Myocyte (in vitro differentiated cells): ENCODE results near the gene HOXC13. TPM values are rescaled to one million over a fixed set of nuclear protein-coding genes. Genes with fewer than 3 reads are reported as not detected.

Experiments used
- DNase-seq: peaks from one replicate; pipeline ENCODE4 v3.0.0-alpha.2; 2012; ENCODE audit warnings: low read depth
- total RNA-seq: library from RNA; depleted of rRNA; stranded (reverse); fragments of >200 nt; gene quantifications from 2 replicates; pipeline ENCODE4 v1.2.3, GENCODE V29; 2014

HOXC13 gene
- total RNA-seq, 1 donor from 2014 or later = 3.6 TPM

DNA sequence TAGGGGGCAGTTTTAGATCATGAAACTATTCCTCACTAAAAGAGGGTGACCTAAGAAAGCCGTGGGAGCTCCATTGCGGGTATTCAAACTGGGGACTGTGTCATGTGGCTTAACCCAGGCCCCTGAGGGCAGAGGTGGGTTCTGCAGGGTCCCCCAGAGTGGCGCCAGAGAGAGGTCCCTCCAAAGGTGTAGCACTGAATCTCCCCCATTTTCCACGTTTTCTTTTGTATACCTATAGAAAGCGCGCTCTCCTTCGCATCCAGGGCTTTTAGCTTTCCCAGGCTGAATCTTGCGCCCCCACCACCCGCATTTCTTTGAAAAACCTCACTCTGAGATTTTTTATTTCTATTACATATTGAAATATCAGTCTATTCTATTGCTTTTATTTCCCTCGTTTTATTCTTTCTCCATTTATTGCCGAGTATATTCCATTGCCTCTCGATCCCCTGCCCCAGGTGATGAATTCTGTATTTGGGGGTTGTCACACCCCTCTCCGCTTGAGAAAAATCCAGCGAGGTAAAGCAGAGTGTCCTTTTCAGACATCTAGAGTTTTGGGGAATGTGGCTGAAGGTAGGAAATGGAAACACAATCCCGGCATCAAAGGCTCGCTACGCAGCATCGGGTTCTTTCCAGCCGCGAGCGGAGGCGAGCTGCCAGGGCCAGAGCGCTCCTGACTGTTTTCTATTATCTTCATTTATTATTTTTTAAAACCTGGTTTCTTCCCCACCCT, 870 bp upstream of the HOXC13 start:
- DNase-seq = no peak

DNA sequence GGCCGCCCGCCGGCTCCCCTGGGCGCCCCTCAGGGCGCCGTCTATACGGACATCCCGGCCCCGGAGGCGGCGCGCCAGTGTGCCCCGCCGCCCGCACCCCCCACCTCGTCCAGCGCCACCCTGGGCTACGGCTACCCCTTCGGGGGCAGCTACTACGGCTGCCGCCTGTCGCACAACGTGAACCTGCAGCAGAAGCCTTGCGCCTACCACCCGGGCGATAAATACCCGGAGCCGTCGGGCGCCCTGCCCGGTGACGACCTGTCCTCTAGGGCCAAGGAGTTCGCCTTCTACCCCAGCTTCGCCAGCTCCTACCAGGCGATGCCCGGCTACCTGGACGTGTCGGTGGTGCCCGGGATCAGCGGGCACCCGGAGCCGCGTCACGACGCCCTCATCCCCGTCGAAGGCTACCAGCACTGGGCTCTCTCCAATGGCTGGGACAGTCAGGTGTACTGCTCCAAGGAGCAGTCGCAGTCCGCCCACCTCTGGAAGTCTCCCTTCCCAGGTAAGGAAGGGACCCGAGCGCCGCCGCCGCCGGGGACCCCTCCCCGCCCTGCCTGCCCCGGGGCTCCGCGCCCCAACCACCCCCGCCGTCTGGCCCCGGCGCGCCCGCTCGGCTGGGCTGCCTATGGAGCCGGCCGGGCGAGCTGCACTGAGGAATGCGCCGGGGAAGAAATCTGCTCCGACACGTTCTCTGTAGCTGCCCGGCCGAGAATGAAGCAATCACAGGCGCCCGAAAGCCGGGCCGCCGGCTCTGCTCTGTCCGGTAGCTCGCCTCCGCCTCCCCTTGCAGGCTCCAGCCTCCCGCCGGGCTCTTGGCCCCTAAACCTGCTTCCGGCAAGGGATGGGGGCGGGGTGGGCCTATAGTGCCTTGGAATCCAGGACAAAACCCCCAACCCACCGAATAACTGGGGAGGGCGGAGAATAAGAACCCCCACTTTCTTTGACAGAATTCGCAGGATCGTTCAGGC, 794 bp downstream of the HOXC13 start:
- peak; percentile 55 for DNase-seq

DNA sequence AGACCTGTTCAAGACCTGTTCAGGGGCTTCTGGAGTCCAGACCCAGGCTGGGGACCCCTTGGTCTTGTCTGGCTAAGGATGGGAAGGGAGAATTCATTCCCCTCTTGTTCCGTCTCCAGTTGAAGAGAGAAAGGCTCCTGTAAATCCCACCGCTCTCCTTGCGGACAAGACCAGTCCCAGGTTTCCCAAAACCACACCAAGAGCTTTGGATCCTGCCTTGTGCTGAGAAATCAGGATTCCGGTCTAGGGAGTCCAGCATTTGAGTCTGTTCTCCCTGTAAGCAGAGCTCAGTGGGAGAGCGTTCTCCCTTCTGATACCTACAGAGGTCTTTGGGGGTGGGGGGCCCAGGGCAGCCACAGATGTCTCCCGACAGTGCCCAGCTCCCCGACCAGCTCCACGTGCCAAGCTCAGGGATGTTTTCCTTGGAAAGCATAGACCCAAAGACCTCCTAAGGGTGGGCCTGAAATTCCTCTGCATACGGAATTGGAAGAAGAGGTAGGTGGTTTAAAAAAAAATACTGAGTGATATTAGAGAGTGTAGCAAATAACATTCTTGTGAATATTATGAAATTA, 1.9 kb downstream of the HOXC13 start:
- DNase-seq = peak; percentile 9

DNA sequence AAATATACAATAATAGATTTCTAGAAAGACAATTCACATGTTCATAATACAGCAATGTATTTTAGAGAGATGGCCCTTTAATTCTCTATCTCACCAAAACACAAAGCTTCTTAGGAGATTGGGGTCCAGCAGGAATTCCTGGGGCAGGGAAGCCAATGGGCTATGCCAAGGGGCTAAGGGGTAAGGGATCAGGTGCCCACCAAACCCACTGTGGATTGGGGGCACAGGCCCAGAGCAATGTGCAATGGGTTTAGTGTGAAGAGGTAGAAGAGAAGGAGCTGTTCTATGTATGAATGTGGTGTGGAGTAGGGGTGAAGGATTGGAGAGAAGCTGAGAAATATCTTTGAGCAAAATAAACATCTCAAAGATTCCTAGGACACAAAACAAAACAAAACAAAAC, 2.6 kb downstream of the HOXC13 start:
- no peak for DNase-seq

DNA sequence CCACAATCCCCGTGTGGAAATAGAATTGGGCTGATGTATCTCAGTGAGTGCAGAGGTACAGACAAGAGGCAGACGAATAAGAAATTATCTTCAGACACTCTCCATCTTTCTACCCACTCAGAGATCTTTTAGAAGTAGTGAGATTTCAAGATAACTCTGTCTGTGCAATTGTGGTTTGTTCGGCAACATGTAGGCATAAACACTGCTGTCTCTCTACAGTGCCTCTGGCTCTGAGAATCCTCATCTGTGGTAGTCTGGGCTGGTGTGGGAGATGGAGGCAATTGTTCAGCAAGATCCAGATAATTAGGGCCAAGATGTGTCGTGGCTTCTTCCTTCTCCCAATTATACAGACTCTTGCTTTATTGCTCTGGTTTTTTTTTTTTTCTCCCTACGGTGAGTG, 3.1 kb downstream of the HOXC13 start:
- DNase-seq = no peak

DNA sequence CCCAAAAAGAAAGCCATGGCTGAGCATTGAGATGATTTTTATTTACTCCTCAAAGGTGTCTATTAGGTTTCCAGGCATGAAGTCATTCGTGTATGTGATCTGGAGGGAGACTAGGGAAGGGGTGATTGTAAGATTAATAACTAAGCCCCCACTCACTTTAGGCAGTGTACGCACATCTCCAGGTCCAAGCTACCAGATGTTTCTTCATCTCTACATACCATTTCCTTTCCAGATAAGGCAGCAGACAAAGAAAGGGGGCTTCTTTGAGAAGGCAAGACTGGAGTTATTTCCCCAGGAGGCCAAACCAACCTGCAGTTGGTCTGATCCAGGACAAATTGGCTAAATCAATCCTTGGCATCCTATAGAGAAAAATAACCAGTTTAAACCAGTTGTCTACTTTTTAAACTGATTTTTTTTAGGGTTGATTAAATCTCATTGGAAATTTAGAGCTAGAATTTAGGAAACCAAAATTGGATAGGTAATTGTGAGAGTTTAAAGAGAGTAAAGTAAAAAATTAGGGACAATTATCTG, 3.9 kb downstream of the HOXC13 start:
- no peak for DNase-seq

DNA sequence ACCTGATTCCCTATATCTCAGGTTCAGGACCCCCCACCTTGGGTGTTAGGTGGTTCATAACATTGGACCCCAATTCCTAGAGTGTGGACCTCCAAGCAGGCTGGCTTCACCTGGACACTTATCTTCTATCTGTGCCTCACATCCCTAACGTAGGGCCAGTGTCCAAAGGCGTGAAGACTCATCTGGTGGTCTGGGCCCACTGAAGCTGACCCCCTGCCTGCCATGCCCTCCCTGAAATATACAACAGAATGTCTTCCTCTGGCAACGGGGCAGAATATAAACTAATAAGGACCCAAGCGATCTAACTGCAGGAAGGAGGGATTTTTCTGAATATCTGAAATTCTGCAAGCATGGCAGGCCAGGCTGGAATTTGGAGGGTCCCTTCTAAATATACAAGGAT, 5.6 kb downstream of the HOXC13 start:
- no peak for DNase-seq

DNA sequence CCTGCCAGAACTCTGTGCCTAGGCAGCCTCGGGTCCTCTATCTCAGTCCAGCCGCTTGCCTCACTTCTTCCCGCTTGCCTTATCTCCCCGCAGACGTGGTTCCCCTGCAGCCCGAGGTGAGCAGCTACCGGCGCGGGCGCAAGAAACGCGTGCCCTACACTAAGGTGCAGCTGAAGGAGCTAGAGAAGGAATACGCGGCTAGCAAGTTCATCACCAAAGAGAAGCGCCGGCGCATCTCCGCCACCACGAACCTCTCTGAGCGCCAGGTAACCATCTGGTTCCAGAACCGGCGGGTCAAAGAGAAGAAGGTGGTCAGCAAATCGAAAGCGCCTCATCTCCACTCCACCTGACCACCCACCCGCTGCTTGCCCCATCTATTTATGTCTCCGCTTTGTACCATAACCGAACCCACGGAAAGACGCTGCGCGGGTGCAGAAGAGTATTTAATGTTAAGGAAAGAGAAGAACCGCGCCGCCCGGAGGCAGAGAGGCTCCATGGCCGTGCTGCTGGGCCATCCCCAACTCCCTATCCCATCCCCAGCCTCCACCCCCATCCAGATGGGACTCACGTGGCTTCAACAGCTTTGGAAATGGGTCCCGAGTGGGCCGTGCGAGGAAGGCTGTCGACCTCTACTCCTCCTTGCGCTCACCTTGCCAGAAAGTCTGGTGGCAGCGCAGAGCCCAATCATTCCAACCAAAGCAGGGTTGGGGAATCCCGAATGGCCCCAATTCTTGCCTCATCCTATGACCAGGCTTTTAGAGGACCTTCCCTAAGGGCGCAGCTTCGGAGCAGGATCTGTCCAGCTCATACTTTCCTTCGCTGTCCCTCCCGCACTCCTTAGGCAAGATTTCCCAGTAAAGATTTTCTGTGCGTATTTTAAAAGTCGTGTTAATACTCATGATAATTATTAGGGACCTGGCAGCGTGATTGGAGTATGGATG, 6.5 kb downstream of the HOXC13 start:
- no peak for DNase-seq

DNA sequence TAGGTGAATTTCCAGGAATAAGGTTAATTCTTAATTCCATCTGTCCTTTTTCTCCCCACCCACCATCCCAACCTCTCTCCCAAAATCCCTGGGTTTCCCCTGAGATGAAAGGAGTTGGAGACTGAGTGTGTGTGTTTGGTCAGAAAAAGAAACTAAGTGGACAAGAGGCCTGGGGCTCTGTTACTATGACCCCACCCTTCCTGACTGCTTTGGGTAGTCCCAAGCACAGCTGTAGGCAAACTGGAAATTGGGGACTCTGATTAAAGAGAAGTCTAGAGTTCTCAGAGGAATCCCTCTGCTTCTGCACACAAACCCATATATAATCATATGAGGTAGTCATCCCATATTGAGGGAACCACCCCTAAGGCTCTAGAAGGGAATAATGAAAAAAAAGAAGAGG, 9.1 kb downstream of the HOXC13 start:
- DNase-seq = no peak

DNA sequence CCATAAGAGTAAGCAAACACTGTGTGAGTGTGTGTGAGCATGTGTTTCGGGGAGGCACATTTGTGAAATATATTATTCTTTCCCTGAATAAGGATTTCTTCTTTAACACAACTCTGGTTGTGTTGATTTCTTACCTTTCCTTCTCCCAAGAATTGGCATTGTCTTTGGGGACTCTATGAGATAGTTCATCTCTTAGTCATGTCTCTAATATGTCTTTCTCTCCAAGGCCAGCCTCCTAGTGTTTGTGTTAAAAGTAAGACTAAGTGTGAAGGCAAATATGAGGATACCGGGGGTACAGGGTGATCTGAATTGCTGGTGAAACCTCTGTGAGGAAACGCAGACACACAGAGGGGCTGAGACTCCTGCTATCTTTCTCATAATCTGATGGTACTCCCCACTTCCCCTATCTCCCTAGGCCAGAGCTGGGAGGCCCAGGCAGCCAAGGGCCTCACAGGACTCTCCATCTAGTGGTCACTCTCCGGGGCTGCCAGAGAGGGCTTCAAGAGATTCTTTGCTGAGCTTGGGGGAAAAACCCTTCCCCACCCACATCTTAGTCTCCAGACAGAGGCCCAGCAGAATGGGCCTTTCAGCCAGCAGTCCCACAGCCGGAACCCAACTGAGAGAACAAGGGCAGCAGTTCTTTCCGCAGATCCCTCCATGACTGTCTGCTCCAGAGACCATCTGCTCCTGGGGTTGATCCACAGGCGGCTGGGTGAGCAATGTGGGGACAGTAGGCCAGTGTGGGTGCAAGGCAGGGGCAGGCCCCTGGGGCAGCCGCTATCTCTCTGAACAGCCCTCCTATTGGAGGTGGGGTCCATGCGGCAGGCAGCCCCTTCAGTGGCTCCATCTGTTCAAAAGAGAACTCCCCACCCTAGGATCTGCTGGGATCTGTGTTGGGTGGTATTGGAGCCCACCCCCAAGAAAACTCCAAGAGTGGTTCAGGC, 10.3 kb downstream of the HOXC13 start:
- DNase-seq = no peak

DNA sequence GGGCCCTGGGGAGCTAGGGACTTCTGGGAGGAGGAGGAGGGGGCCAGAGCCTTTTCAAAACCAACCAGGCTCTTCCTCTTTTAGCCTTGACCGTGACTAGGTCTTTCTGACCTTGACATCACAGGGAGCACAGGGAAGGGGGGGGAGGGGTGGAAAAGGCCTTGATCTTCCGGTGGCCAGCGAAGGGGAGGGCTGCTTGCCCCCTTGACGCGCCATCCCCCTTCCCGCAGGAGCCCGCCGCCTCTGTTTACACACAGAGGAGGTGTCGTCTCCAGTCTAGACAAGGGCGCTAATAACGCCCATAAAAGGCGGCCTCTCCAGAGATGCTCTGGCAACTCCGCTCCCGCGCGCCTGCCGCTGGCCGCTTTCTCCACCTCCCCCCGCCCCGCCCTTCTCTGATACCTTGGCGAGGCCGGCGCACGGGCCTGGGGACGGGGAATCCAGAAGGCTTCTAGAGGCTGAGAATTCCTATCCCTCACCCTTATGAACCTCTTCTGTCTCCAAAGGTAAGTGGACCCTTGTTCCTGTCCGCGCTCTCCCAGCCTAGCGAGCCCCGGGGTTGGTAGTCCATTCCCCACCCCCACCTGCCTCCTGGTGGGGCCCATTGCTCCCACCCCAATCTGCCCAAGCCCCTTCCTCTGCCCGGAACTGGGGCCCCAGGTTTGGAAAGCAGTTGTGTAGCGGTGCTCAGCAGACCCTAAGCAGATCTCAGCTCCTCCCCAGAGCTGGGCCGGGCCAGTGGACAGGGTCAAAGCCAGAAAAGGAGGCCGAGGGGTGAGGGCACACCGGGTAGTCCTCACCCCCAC, 11.2 kb downstream of the HOXC13 start:
- no peak for DNase-seq

DNA sequence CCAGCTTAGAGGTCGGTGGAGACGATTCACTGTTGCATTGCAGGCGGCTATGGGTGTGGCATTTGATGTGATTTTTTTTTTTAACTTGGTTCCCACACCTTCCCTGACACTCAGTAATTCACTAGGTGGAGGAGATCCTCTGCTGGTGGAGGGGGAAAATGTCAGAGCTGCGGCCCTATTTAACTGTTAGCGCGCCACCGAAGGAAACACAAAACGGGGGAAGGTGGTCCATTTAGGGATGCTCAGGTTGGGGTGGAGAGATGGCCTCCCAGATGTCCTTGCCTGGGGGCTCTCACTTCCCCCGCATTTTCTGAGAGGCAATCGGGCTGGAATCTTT, 11.8 kb downstream of the HOXC13 start:
- no peak for DNase-seq

DNA sequence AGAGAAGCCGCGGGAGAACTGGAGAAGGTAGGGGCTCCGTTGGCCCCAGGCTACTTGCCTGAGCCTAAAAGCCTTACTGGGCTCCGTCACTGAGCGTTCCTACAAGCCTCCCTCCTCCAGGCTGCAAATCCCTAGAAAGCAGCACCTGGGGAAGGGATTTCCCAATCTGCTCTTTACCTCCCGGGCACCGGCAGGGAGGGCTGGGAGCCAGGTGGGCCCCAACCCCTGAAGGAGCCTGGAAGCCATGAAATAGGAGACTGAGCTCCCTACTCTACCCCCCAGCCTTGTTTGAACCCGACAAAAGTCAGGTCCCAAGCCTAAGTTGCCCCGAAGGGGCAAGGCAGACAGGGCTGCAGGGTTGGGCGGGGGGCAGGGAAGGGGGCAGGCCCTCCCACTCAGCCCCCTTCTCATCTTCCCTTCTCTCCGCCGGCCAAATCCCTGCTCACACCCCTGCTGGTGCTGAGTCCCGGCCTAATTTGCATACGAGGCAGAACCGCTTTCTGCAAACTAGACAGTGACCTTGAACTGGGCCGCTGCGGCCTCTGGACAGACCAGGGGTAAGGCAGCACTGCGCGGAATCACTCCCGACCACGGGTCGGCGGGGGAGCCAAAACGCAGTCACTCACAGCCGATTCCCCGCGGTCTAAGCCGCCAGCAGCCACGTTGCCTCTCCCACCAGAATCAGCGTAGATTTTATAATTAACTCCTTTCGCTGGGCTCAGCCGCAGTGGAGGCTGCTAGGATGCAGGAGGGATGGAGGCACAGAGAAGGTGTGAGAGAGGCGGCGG, 12.4 kb downstream of the HOXC13 start:
- no peak for DNase-seq

DNA sequence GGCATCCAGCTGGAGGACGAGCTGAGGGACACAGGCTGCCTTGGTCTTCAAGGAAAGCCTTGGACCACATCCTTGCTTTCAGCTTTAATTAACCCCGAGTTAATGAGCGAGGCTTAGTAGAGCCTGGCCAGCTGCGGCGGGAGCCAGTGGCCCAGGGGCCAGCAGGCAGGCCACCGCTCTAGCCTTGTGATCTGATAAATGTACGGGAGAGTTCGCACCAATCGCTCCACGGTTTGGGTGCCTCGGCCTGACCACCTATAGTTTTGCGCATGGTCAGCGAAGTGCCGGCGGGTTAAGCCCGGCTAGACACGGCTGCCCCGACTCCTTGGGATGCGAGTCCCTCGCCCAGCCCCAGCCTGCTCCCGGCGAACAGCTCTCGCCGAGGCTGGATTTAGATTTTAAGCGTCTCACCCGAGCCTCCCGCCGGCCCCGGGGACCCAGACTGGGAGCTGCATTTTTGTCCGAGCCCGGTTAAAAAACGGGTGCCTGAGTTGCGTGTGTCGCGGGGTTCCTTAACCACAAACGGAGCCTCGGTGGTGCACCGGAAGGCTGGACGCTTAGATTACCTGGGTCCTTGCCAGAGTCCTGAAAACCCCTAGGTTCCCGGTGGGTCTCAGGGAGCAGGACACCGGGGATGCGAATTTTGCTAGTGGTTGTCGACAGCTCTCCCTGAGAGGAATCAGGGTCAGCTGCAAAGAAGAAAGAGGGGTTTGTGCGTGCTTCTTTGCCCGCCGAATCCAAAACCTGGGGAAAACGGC, 13.1 kb downstream of the HOXC13 start:
- no peak for DNase-seq

DNA sequence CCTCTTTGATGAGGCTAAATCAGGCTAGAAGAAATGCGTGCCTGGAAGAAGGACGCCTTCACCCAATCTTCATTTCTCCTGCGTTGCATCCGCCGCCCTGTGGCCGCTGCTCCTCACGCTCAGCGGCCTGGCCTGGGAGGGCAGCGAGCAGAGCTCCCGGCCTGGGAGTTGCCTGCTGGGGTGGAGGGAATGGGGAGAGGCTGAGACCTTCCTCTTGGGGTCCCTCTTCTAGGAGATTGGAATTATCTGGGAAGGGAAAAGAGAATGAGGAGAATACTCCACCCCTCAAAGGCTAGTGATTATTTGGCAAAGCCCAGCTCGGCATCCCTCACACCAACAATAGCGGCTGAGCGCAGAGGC, 13.7 kb downstream of the HOXC13 start:
- DNase-seq = no peak

DNA sequence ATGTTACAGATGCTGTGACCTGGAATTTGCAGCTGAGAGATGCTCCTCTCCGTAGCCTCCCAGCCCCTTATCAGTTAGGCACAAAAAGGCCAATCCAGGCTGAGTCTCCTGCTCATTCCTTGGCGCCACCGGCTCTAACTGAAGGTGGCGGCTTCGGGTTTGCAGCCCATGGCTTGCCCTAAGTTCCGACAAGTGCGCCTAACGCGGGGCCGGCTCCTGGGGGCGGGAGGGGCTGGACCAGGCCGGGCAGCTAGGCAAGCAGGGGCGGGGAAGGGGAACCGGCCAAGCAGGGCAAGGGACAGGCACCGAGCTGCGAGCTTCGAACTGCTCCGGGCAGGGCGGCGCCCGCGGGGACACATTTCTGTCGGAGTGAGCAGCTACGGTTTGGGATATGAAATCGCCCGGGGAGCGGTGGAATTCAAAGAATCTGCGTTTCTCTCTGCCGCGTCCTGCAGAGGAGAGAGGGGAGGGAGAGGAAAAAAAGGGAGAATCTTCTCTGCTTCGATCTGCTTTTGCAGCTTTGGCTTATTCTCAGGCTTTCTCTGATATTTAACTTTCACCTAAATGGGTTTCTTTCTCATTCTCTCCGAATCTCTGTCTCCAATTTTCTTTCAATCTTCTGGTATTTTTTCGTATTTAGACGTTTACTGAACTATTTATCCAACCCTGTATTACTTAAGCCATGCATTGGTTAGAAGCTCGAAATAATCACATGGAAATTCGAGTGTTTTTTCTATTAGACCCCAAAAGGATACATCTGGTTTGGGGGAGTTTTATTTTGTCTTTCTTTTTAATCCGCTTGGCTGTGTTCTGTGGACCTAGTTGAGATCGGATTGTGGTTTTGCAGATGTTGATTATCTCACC, 14.5 kb downstream of the HOXC13 start:
- no peak for DNase-seq
